GM03348 (cell line): ENCODE data around the gene AKAP13.
"Not testable (repeated sequence)": the region's sequence is repeated elsewhere in the genome, so short reads cannot be mapped to it uniquely, and the experiment has no call there.

Experiments
- DNase-seq: peaks from one replicate; pipeline ENCODE4 v3.0.0; 2012; ENCODE audit warnings: low spot score

AKAP13 gene

GRCh38 chr15:85475317-85475701 lies 94.9 kb downstream of the AKAP13 start:
- DNase-seq, result no peak

GRCh38 chr15:85475711-85476110 lies 95.3 kb downstream of the AKAP13 start:
- DNase-seq, result no peak

GRCh38 chr15:85477061-85477460 lies 96.7 kb downstream of the AKAP13 start:
- no peak for DNase-seq

GRCh38 chr15:85477730-85478129 lies 97.3 kb downstream of the AKAP13 start:
- DNase-seq, result peak; percentile 31

GRCh38 chr15:85479071-85479647 lies 98.8 kb downstream of the AKAP13 start:
- DNase-seq, result peak; percentile 75

GRCh38 chr15:85480923-85481322 lies 100.5 kb downstream of the AKAP13 start:
- no peak for DNase-seq

GRCh38 chr15:85481543-85481942 lies 101.1 kb downstream of the AKAP13 start:
- not testable (repeated sequence) for DNase-seq

GRCh38 chr15:85482894-85483293 lies 102.5 kb downstream of the AKAP13 start:
- DNase-seq, result peak; percentile 62

GRCh38 chr15:85483955-85484354 lies 103.6 kb downstream of the AKAP13 start:
- DNase-seq, result not testable (repeated sequence)

GRCh38 chr15:85484923-85485322 lies 104.5 kb downstream of the AKAP13 start:
- not testable (repeated sequence) for DNase-seq

- peak; percentile 64 for DNase-seq
These were observed 105.7 kb downstream of the AKAP13 start for GRCh38 chr15:85485956-85486567.

GRCh38 chr15:85487796-85488195 lies 107.4 kb downstream of the AKAP13 start:
- DNase-seq, result not testable (repeated sequence)

GRCh38 chr15:85488997-85489396 lies 108.6 kb downstream of the AKAP13 start:
- DNase-seq, result no peak

- no peak for DNase-seq
These were observed 109.5 kb downstream of the AKAP13 start for GRCh38 chr15:85489773-85490493.

GRCh38 chr15:85490856-85491255 lies 110.5 kb downstream of the AKAP13 start:
- DNase-seq, result no peak

- DNase-seq, result no peak
These were observed 111.3 kb downstream of the AKAP13 start for GRCh38 chr15:85491691-85492090.

GRCh38 chr15:85492406-85492805 lies 112.0 kb downstream of the AKAP13 start:
- DNase-seq, result no peak

GRCh38 chr15:85493260-85493659 lies 112.9 kb downstream of the AKAP13 start:
- no peak for DNase-seq

GRCh38 chr15:85494048-85494777 lies 113.8 kb downstream of the AKAP13 start:
- peak; percentile 64 for DNase-seq

- no peak for DNase-seq
These were observed 114.7 kb downstream of the AKAP13 start for GRCh38 chr15:85495096-85495495.

- DNase-seq, result no peak
These were observed 115.1 kb downstream of the AKAP13 start for GRCh38 chr15:85495544-85495943.

GRCh38 chr15:85496151-85496550 lies 115.7 kb downstream of the AKAP13 start:
- DNase-seq, result no peak
